DND-41 (cell line): Measurements from ENCODE around the gene BORCS8.

Experiments
- ATAC-seq: fragments of 200-7000 bp; cut with Tn5 transposase; 3 replicates; pipeline ENCODE4 v1.9.1; 2021; ENCODE audit warnings: low read depth; ENCODE audit not compliant: insufficient read depth
- DNase-seq: peaks from one replicate; pipeline ENCODE4 v3.0.0-alpha.2; 2020
- H2AFZ ChIP-seq: 2 replicates; pipeline ENCODE4 v1.6.0; 2012; ENCODE audit warnings: low read depth, low read length
- H3K27ac ChIP-seq: 2 replicates; pipeline ENCODE4 v1.5.1; 2012; ENCODE audit warnings: low read length, inconsistent platforms
- H3K27me3 ChIP-seq: fragments of 200-600 bp; sonication (generic); 2 replicates; pipeline ENCODE4 v1.6.0; 2012; ENCODE audit warnings: low read length, mild to moderate bottlenecking, inconsistent platforms; ENCODE audit not compliant: insufficient read depth, poor library complexity
- H3K36me3 ChIP-seq: 2 replicates; pipeline ENCODE4 v1.5.1; 2012; ENCODE audit warnings: low read length, inconsistent platforms; ENCODE audit not compliant: insufficient read depth
- H3K4me1 ChIP-seq: 2 replicates; pipeline ENCODE4 v1.5.1; 2012; ENCODE audit warnings: mild to moderate bottlenecking, low read length; ENCODE audit not compliant: insufficient read depth
- H3K4me2 ChIP-seq: 2 replicates; pipeline ENCODE4 v1.6.0; 2012; ENCODE audit warnings: mild to moderate bottlenecking, moderate library complexity, low read length, inconsistent platforms; ENCODE audit not compliant: insufficient read depth
- H3K4me3 ChIP-seq, 2 experiments: fragments of 200-600 bp in 1 of 2; shearing (Covaris generic) in 1 of 2; 2 replicates each; pipeline ENCODE4 v1.5.1; 2012 to 2016; ENCODE audit warnings: inconsistent platforms in 2 of 2, low read length in 2 of 2, mild to moderate bottlenecking in 2 of 2, low read depth in 1 of 2, moderate library complexity in 1 of 2
- H3K79me2 ChIP-seq: 2 replicates; pipeline ENCODE4 v1.6.0; 2012; ENCODE audit warnings: low read length, inconsistent platforms; ENCODE audit not compliant: insufficient read depth
- H3K9ac ChIP-seq: 2 replicates; pipeline ENCODE4 v1.6.0; 2012; ENCODE audit warnings: low read depth, mild to moderate bottlenecking, inconsistent platforms, low read length, moderate library complexity
- H3K9me3 ChIP-seq: 2 replicates; pipeline ENCODE4 v1.5.1; 2012; ENCODE audit warnings: low read length, moderate library complexity, mild to moderate bottlenecking, inconsistent platforms; ENCODE audit not compliant: insufficient read depth, severe bottlenecking
- H4K20me1 ChIP-seq: 2 replicates; pipeline ENCODE4 v1.6.0; 2012; ENCODE audit warnings: low read length; ENCODE audit not compliant: insufficient read depth
- CTCF ChIP-seq: IDR thresholded peaks from 2 replicates; pipeline ENCODE4 v1.5.1; 2012; ENCODE audit warnings: borderline replicate concordance, low read length, moderate library complexity, mild to moderate bottlenecking; ENCODE audit not compliant: poor library complexity, severe bottlenecking; ENCODE audit errors: extremely low read depth
- EZH2 ChIP-seq: IDR thresholded peaks from 3 replicates; pipeline ENCODE4 v1.6.1; 2012; ENCODE audit warnings: borderline replicate concordance, low read depth, mild to moderate bottlenecking, moderate library complexity, low read length, inconsistent platforms; ENCODE audit not compliant: severe bottlenecking

BORCS8 gene

GRCh38 chr19:19193926-19194325, 2.0 kb upstream of the BORCS8 start:
- H3K4me1 ChIP-seq: peaks cover 43% of the 10 kb centered on the region
- H2AFZ ChIP-seq: no peak overlapping the region
- TF ChIP-seq CTCF (no peak), EZH2 (no peak)
- no peaks in the 10 kb centered on the region for H3K27me3 ChIP-seq
- peak overlapping the region in 1 of 2 experiments; percentile 64; a peak in 1 of 4 replicates for H3K4me3 ChIP-seq
- peak overlapping the region; percentile 78 for H3K4me2 ChIP-seq
- peak overlapping the region; percentile 68; the same call in 1 of the 2 replicates for H3K9ac ChIP-seq
- ATAC-seq: no peak
- no peak overlapping the region for H3K27ac ChIP-seq
- peaks cover 57% of the 10 kb centered on the region for H3K79me2 ChIP-seq
- H4K20me1 ChIP-seq: peaks cover 19% of the 10 kb centered on the region
- no peaks in the 10 kb centered on the region for H3K9me3 ChIP-seq
- H3K36me3 ChIP-seq: peaks cover 28% of the 10 kb centered on the region
- DNase-seq: no peak

- Histone ChIP-seq H3K9me3 (no peaks in the 10 kb centered on the region), H3K36me3 (peaks cover 19% of the 10 kb centered on the region), H3K4me2 (peak overlapping the region; percentile 78), H3K4me1 (peaks cover 44% of the 10 kb centered on the region), H3K4me3 (peak overlapping the region; percentile 44 to 64; a peak in 3 of 4 replicates), H3K79me2 (peaks cover 60% of the 10 kb centered on the region), H4K20me1 (peaks cover 19% of the 10 kb centered on the region), H3K27ac (peak overlapping the region; percentile 83), H3K9ac (peak overlapping the region; percentile 68), H2AFZ (peak overlapping the region; percentile 86), H3K27me3 (no peaks in the 10 kb centered on the region)
- no peak for DNase-seq
- ATAC-seq: peak; percentile 4; the same call in 2 of the 3 replicates
- TF ChIP-seq EZH2 (no peak), CTCF (no peak)
These were observed 1.0 kb upstream of the BORCS8 start for GRCh38 chr19:19192910-19193423.

- H3K27me3 ChIP-seq: no peaks in the 10 kb centered on the region
- peak overlapping the region; percentile 80 for H3K9ac ChIP-seq
- H3K79me2 ChIP-seq: peaks cover 55% of the 10 kb centered on the region
- no peak for DNase-seq
- H2AFZ ChIP-seq: peak overlapping the region; percentile 95
- TF ChIP-seq EZH2 (no peak), CTCF (no peak)
- peaks cover 19% of the 10 kb centered on the region for H4K20me1 ChIP-seq
- H3K27ac ChIP-seq: peak overlapping the region; percentile 86
- H3K9me3 ChIP-seq: no peaks in the 10 kb centered on the region
- peaks cover 44% of the 10 kb centered on the region for H3K4me1 ChIP-seq
- H3K36me3 ChIP-seq: peaks cover 15% of the 10 kb centered on the region
- peak overlapping the region; percentile 69 for H3K4me2 ChIP-seq
- peak overlapping the region; percentile 64 to 79; a peak in 3 of 4 replicates for H3K4me3 ChIP-seq
- no peak for ATAC-seq
These were observed 229 bp downstream of the BORCS8 start for GRCh38 chr19:19191768-19192077.

GRCh38 chr19:19186742-19187141, 5.2 kb downstream of the BORCS8 start:
- Histone ChIP-seq H3K27ac (no peak overlapping the region), H3K9me3 (no peaks in the 10 kb centered on the region), H4K20me1 (peaks cover 26% of the 10 kb centered on the region), H3K4me2 (no peak overlapping the region), H3K9ac (no peak overlapping the region), H3K4me3 (no peak overlapping the region), H3K4me1 (peaks cover 25% of the 10 kb centered on the region), H3K36me3 (peaks cover 30% of the 10 kb centered on the region), H3K27me3 (no peaks in the 10 kb centered on the region), H2AFZ (no peak overlapping the region), H3K79me2 (peaks cover 34% of the 10 kb centered on the region)
- DNase-seq (no peak), ATAC-seq (no peak)
- no peak for TF ChIP-seq CTCF
- no peak for TF ChIP-seq EZH2
